K562 (cell line): ENCODE data around the gene ZNHIT6. TPM values are rescaled to one million over a fixed set of nuclear protein-coding genes. Genes with fewer than 3 reads are reported as not detected.

Source experiments
- ATAC-seq: fragments of 200-7000 bp; cut with Tn5 transposase; 3 replicates; pipeline ENCODE4 v1.9.1; 2020; ENCODE audit warnings: moderate library complexity
- BruUV-seq: library from RNA; stranded (reverse); fragments of 400-500 nt; replicated peaks from 2 replicates; lab custom pipeline; 2021; lab: Mats Ljungman, UMichigan
- CTCF ChIA-PET: fragments of 300-600 bp; formaldehyde crosslinking; extraction: SDS; loops from one replicate; lab custom pipeline; 2021; ENCODE audit warnings: low intra/inter-chr PET ratio; lab: Yijun Ruan, JAX
- POLR2A ChIA-PET: fragments of 300-600, 350-650 bp; sonication (Branson Sonifier 250); formaldehyde crosslinking; extraction: SDS; loops from one replicate; lab custom pipeline; 2021; ENCODE audit warnings: antibody characterized with exemption, inconsistent platforms; lab: Yijun Ruan, JAX
- DNase-seq, 4 experiments: peaks; one replicate each; pipeline versions ENCODE4 v3.0.0 to v3.0.0-alpha.2; 2011 to 2018; ENCODE audit warnings: low spot score in 3 of 4, mixed read lengths in 3 of 4; ENCODE audit errors: extremely low read depth in 1 of 4
- FAIRE-seq: peaks from 2 replicates; lab custom pipeline; 2011; peaks lifted over from hg19 to GRCh38; lab: Jason Lieb, UNC
- H2AFZ ChIP-seq: 2 replicates; pipeline ENCODE4 v1.6.0; 2011; ENCODE audit warnings: low read depth, low read length, control low read depth, inconsistent platforms
- H3K27ac ChIP-seq: fragments of 200-600 bp; 3 replicates; pipeline ENCODE4 v1.8.0; 2011; ENCODE audit warnings: low read depth, mild to moderate bottlenecking, control low read depth, inconsistent platforms, low read length, moderate library complexity, mixed read lengths; ENCODE audit errors: extremely low read depth
- H3K27me3 ChIP-seq, 2 experiments: fragments of 300-600 bp in 1 of 2; 2 replicates in 1 of 2; 3 replicates in 1 of 2; pipeline versions ENCODE4 v1.6.0 to v1.8.0; 2011; ENCODE audit warnings: inconsistent platforms in 2 of 2, low read length in 2 of 2, mild to moderate bottlenecking in 1 of 2, mixed read lengths in 1 of 2, moderate library complexity in 1 of 2; ENCODE audit not compliant: control insufficient read depth in 2 of 2, insufficient read depth in 2 of 2
- H3K36me3 ChIP-seq: fragments of 300-600 bp; 3 replicates; pipeline ENCODE4 v1.8.0; 2011; ENCODE audit warnings: mild to moderate bottlenecking, low read length, inconsistent platforms; ENCODE audit not compliant: control insufficient read depth, insufficient read depth
- H3K4me1 ChIP-seq, 2 experiments: fragments of 200-600 bp in 1 of 2; replicated peaks in 1 of 2; 2 replicates in 1 of 2; 3 replicates in 1 of 2; pipeline versions ENCODE4 v1.5.1 to v1.8.0; 2011; ENCODE audit warnings: inconsistent platforms in 2 of 2, low read length in 2 of 2, mild to moderate bottlenecking in 1 of 2, mixed read lengths in 1 of 2, moderate library complexity in 1 of 2; ENCODE audit not compliant: control insufficient read depth in 2 of 2, insufficient read depth in 2 of 2
- H3K4me2 ChIP-seq: 2 replicates; pipeline ENCODE4 v1.6.1; 2011; ENCODE audit warnings: low read length, control low read depth, inconsistent platforms, mixed read lengths; ENCODE audit not compliant: insufficient read depth
- H3K4me3 ChIP-seq: fragments of 200-600 bp; sonication (generic), shearing (Covaris generic); 2 replicates; pipeline ENCODE4 v1.5.1; 2016; ENCODE audit warnings: control low read depth, inconsistent platforms
- H3K79me2 ChIP-seq: fragments of 200-600 bp; 3 replicates; pipeline ENCODE4 v1.8.0; 2011; ENCODE audit warnings: low read length, inconsistent platforms; ENCODE audit not compliant: control insufficient read depth, insufficient read depth
- H3K9ac ChIP-seq, 2 experiments: 2 replicates each; pipeline versions ENCODE4 v1.6.0 to v1.6.1; 2011; ENCODE audit warnings: low read depth in 2 of 2, low read length in 2 of 2, control low read depth in 1 of 2, inconsistent platforms in 1 of 2, mild to moderate bottlenecking in 1 of 2, mixed read lengths in 1 of 2; ENCODE audit not compliant: insufficient read depth in 1 of 2
- H3K9me1 ChIP-seq: one replicate; pipeline ENCODE4 v1.6.0; 2011; ENCODE audit warnings: inconsistent platforms, mild to moderate bottlenecking, low read length, moderate library complexity; ENCODE audit not compliant: control insufficient read depth, insufficient read depth
- H3K9me3 ChIP-seq: replicated peaks from 2 replicates; pipeline ENCODE4 v1.5.1; 2011; ENCODE audit warnings: low read depth, low read length, inconsistent platforms; ENCODE audit not compliant: control insufficient read depth, insufficient read depth
- H4K20me1 ChIP-seq: replicated peaks from 2 replicates; pipeline ENCODE4 v1.6.1; 2011; ENCODE audit warnings: low read length, inconsistent platforms, mixed read lengths; ENCODE audit not compliant: control insufficient read depth, insufficient read depth
- BCL6 ChIP-seq: fragments of 250-450 bp; sonication (Bioruptor Pico); IDR thresholded peaks from 2 replicates; pipeline ENCODE4 v1.4.0; 2020
- CBFB ChIP-seq: sonication (generic); formaldehyde crosslinking; IDR thresholded peaks from 2 replicates; pipeline ENCODE4 v1.4.0; 2020; ENCODE audit warnings: mild to moderate bottlenecking, missing genetic modification reagents
- HOXB6 ChIP-seq: fragments of 250-450 bp; sonication (Bioruptor Pico); IDR thresholded peaks from 2 replicates; pipeline ENCODE4 v1.5.1; 2022; ENCODE audit warnings: mild to moderate bottlenecking, borderline replicate concordance
- HSF4 ChIP-seq: fragments of 250-450 bp; sonication (Bioruptor Pico); IDR thresholded peaks from 2 replicates; pipeline ENCODE4 v2.1.2; 2022; ENCODE audit warnings: mild to moderate bottlenecking, moderate library complexity, borderline replicate concordance
- KLF10 ChIP-seq: fragments of 250-450 bp; sonication (Bioruptor Pico); IDR thresholded peaks from 2 replicates; pipeline ENCODE4 v1.6.1; 2021; ENCODE audit warnings: matching md5 sums
- OTX1 ChIP-seq: fragments of 450-650 bp; formaldehyde crosslinking; IDR thresholded peaks from 2 replicates; pipeline ENCODE4 v1.4.0; 2022; ENCODE audit warnings: mild to moderate bottlenecking
- POLR2AphosphoS5 ChIP-seq: IDR thresholded peaks from 2 replicates; pipeline ENCODE4 v1.6.1; 2011; ENCODE audit warnings: mild to moderate bottlenecking, low read depth, low read length, moderate library complexity; ENCODE audit not compliant: control insufficient read depth, insufficient read depth
- RBM34 ChIP-seq: fragments of 200-400 bp; formaldehyde crosslinking; IDR thresholded peaks from 2 replicates; pipeline ENCODE4 v1.6.1; 2018; ENCODE audit warnings: low read length, borderline replicate concordance; ENCODE audit not compliant: insufficient read depth
- SMARCA4 ChIP-seq: fragments of 450-650 bp; IDR thresholded peaks from 2 replicates; pipeline ENCODE4 v1.6.1; 2016
- STAG1 ChIP-seq: sonication (generic); formaldehyde crosslinking; IDR thresholded peaks from 2 replicates; pipeline ENCODE4 v1.5.0; 2020; ENCODE audit warnings: missing genetic modification reagents, borderline replicate concordance
- STAT5A ChIP-seq: IDR thresholded peaks from 2 replicates; pipeline ENCODE4 v1.6.1; 2012; ENCODE audit warnings: low read length, inconsistent platforms, borderline replicate concordance
- SUPT5H ChIP-seq: fragments of 450-650 bp; IDR thresholded peaks from 2 replicates; pipeline ENCODE4 v1.6.1; 2016
- XRCC3 ChIP-seq: fragments of 450-650 bp; IDR thresholded peaks from 2 replicates; pipeline ENCODE4 v1.6.1; 2017; ENCODE audit warnings: mild to moderate bottlenecking, moderate library complexity
- ZBTB26 ChIP-seq: fragments of 450-650 bp; formaldehyde crosslinking; IDR thresholded peaks from 2 replicates; pipeline ENCODE4 v1.4.0; 2022; ENCODE audit warnings: missing genetic modification characterization
- WGBS: fragments of 100-300 bp; shearing (Covaris generic); methylation state at CpG from one replicate; pipeline ENCODE4 v1.1.6; 2016; ENCODE audit warnings: low coverage, mixed read lengths; ENCODE audit not compliant: insufficient coverage; ENCODE audit errors: missing lambda C conversion rate; 5-methylcytosine and 5-hydroxymethylcytosine counted together
- in situ Hi-C: fragments of 300-500 bp; cut with MboI; formaldehyde crosslinking; loops from 4 replicates; pipeline ENCODE4 v1.15.0; 2018; ENCODE audit warnings: inconsistent platforms, mixed read lengths
- intact Hi-C: fragments of 100-400 bp; cut with micrococcal nuclease; formaldehyde crosslinking; loops from 2 replicates; pipeline ENCODE4 v1.14.2; 2022
- polyA plus RNA-seq, 8 experiments: library from polyadenylated mRNA; depleted of rRNA in 4 of 8; stranded (reverse) in 5 of 8; unstranded in 3 of 8; fragments of >200 nt; fragmentation: Nextera tagmentation in 2 of 8; fragmentation: Illumina TruSeq in 1 of 8; extraction: Ambion mirVana in 2 of 8; extraction: Trizol in 1 of 8; gene quantifications; 2 replicates each; pipeline versions ENCODE4 v1.2.1 to v1.2.3, GENCODE V29; 2011 to 2014; ENCODE audit warnings: inconsistent platforms in 1 of 8, missing spikeins in 1 of 8
- total RNA-seq, 7 experiments: library from RNA; depleted of rRNA in 6 of 7; stranded (reverse); fragments of >200 nt in 6 of 7; fragmentation: Illumina TruSeq in 2 of 7; extraction: Trizol in 2 of 7; gene quantifications; 2 replicates each; pipeline versions ENCODE4 v1.2.1 to v1.2.3, GENCODE V29; 2011 to 2021; ENCODE audit warnings: low replicate concordance in 1 of 7
- TF ChIP-seq, protein P1 (sequence below): fragments of 250-450 bp; sonication (Bioruptor Pico); IDR thresholded peaks from 2 replicates; pipeline ENCODE4 v1.8.0; 2021; ENCODE audit warnings: mild to moderate bottlenecking, moderate library complexity

The ZNHIT6 gene
- total and polyA plus RNA-seq, 9 of the 15 experiments (the other 6 are each of a cell fraction or from before 2014, with no cell fraction given) = 15.4 to 37.6 (median 21.7) TPM

GRCh38 chr1:85611856-85612255 lies 96.4 kb downstream of the ZNHIT6 start:
- Histone ChIP-seq H4K20me1 (no peaks in the 10 kb centered on the region), H3K4me1 (peaks cover 0 to 5% of the 10 kb centered on the region in 2 experiments; a peak in 2 of 5 replicates), H3K79me2 (no peaks in the 10 kb centered on the region), H3K4me2 (no peak overlapping the region), H3K9ac (no peak overlapping the region), H3K36me3 (no peaks in the 10 kb centered on the region), H3K27me3 (no peaks in the 10 kb centered on the region), H3K9me3 (no peaks in the 10 kb centered on the region), H3K9me1 (no peaks in the 10 kb centered on the region), H2AFZ (no peak overlapping the region), H3K4me3 (no peak overlapping the region), H3K27ac (no peak overlapping the region)
- DNase-seq (no peak), ATAC-seq (no peak; the same call in 2 of the 3 replicates), FAIRE-seq (no peak)
- POLR2A ChIA-PET = no interaction called here
- TF ChIP-seq KLF10 (CRISPR knock-in tag) (no peak), XRCC3 (no peak), SUPT5H (no peak), RBM34 (no peak), POLR2AphosphoS5 (no peak), OTX1 (no peak), STAT5A (no peak), STAG1 (CRISPR knock-in tag) (no peak), CBFB (no peak), HSF4 (CRISPR knock-in tag) (no peak), ZBTB26 (CRISPR knock-in tag) (no peak), HOXB6 (CRISPR knock-in tag) (no peak), SMARCA4 (no peak), BCL6 (no peak)
- TF ChIP-seq, protein P1, sequence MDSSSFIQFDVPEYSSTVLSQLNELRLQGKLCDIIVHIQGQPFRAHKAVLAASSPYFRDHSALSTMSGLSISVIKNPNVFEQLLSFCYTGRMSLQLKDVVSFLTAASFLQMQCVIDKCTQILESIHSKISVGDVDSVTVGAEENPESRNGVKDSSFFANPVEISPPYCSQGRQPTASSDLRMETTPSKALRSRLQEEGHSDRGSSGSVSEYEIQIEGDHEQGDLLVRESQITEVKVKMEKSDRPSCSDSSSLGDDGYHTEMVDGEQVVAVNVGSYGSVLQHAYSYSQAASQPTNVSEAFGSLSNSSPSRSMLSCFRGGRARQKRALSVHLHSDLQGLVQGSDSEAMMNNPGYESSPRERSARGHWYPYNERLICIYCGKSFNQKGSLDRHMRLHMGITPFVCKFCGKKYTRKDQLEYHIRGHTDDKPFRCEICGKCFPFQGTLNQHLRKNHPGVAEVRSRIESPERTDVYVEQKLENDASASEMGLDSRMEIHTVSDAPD (CRISPR knock-in tag) = no peak
- intact Hi-C loops (loop anchor here (2.0 kb wide), 2 partner anchors 81 to 407 kb away; no protein-coding TSS in a partner anchor), in situ Hi-C loops (no loop called here)
- WGBS = 44% methylated on average over 5 of the region's 5 CpGs
- CTCF ChIA-PET = no interaction called here
- no TSS peak for BruUV-seq
